SKM-1 treated with dmso at 0.1 percent for 144 hours (cell line): ENCODE measurements around the gene COASY.

Experiments
- DNase-seq: peaks from one replicate; lab custom pipeline; 2025; ENCODE audit not compliant: unreplicated experiment; lab: John Stamatoyannopoulos, UW

COASY gene

GRCh38 chr17:42561897-42562387 is at the start of gene COASY:
Gene COASY (plus strand): TSS chr17:42562148. CDS start chr17:42562623, 475 bp downstream.
- peak; percentile 93 for DNase-seq

- DNase-seq = no peak
These were observed 49.7 kb upstream of the COASY start for GRCh38 chr17:42512246-42512645.

- no peak for DNase-seq
These were observed 49.2 kb upstream of the COASY start for GRCh38 chr17:42512733-42513251.

GRCh38 chr17:42513686-42514085 is 48.3 kb upstream of the COASY start:
- no peak for DNase-seq

- no peak for DNase-seq
These were observed 47.7 kb upstream of the COASY start for GRCh38 chr17:42514279-42514678.

GRCh38 chr17:42514867-42515266 is 47.1 kb upstream of the COASY start:
- no peak for DNase-seq

GRCh38 chr17:42517516-42517915 is 44.4 kb upstream of the COASY start:
- peak; percentile 53 for DNase-seq

GRCh38 chr17:42518046-42518754 is 43.7 kb upstream of the COASY start:
- DNase-seq = peak; percentile 33

GRCh38 chr17:42518755-42519545 is 43.0 kb upstream of the COASY start:
- DNase-seq = no peak

- DNase-seq = peak; percentile 16
These were observed 42.1 kb upstream of the COASY start for GRCh38 chr17:42519546-42520491.

GRCh38 chr17:42520540-42520951 is 41.4 kb upstream of the COASY start:
- DNase-seq = no peak

- DNase-seq = no peak
These were observed 40.9 kb upstream of the COASY start for GRCh38 chr17:42521036-42521435.

- no peak for DNase-seq
These were observed 40.2 kb upstream of the COASY start for GRCh38 chr17:42521666-42522262.

- DNase-seq = no peak
These were observed 39.6 kb upstream of the COASY start for GRCh38 chr17:42522263-42522790.

- no peak for DNase-seq
These were observed 39.1 kb upstream of the COASY start for GRCh38 chr17:42522798-42523278.

- no peak for DNase-seq
These were observed 36.7 kb upstream of the COASY start for GRCh38 chr17:42525221-42525620.

GRCh38 chr17:42526031-42526444 is 35.9 kb upstream of the COASY start:
- DNase-seq = no peak

- DNase-seq = no peak
These were observed 34.0 kb upstream of the COASY start for GRCh38 chr17:42527932-42528331.

- no peak for DNase-seq
These were observed 32.9 kb upstream of the COASY start for GRCh38 chr17:42529061-42529460.

- no peak for DNase-seq
These were observed 30.9 kb upstream of the COASY start for GRCh38 chr17:42530952-42531454.
